GM23338 (cell line): Measurements from ENCODE around the gene PLIN5. TPM values are rescaled to one million over a fixed set of nuclear protein-coding genes. Genes with fewer than 3 reads are reported as not detected.

Experiments
- ATAC-seq: fragments of 200-7000 bp; cut with Tn5 transposase; 3 replicates; pipeline ENCODE4 v1.9.1; 2020
- DNase-seq: peaks from one replicate; pipeline ENCODE4 v3.0.0-alpha.2; 2015; ENCODE audit warnings: low spot score
- H2AFZ ChIP-seq: fragments of 200-600 bp; sonication (generic); 2 replicates; pipeline ENCODE4 v1.8.0; 2016; ENCODE audit warnings: antibody characterized with exemption, mild to moderate bottlenecking, moderate library complexity
- H3F3A ChIP-seq: fragments of 200-600 bp; sonication (generic); replicated peaks from 2 replicates; pipeline ENCODE4 v1.8.0; 2017; ENCODE audit warnings: antibody characterized with exemption, mixed run types, low read depth
- H3K27ac ChIP-seq: fragments of 200-600 bp; sonication (generic); 2 replicates; pipeline ENCODE4 v1.6.1; 2016; ENCODE audit warnings: low read depth
- H3K27me3 ChIP-seq: fragments of 200-600 bp; sonication (generic); 2 replicates; pipeline ENCODE4 v1.8.0; 2016; ENCODE audit warnings: mild to moderate bottlenecking, mixed run types, moderate library complexity; ENCODE audit not compliant: insufficient read depth
- H3K36me3 ChIP-seq: fragments of 200-600 bp; sonication (generic); 2 replicates; pipeline ENCODE4 v1.8.0; 2016; ENCODE audit warnings: mild to moderate bottlenecking; ENCODE audit not compliant: insufficient read depth
- H3K4me1 ChIP-seq: fragments of 200-600 bp; sonication (generic); 2 replicates; pipeline ENCODE4 v1.8.0; 2016; ENCODE audit warnings: mild to moderate bottlenecking, moderate library complexity; ENCODE audit not compliant: insufficient read depth
- H3K4me2 ChIP-seq: fragments of 200-600 bp; sonication (generic); 2 replicates; pipeline ENCODE4 v1.7.1; 2017; ENCODE audit warnings: mixed run types
- H3K4me3 ChIP-seq: fragments of 200-600 bp; sonication (generic); 2 replicates; pipeline ENCODE4 v1.6.1; 2016; ENCODE audit warnings: mixed run types
- H3K79me2 ChIP-seq: fragments of 200-600 bp; sonication (generic); replicated peaks from 2 replicates; pipeline ENCODE4 v1.8.0; 2017; ENCODE audit warnings: mild to moderate bottlenecking; ENCODE audit not compliant: insufficient read depth
- H3K9me2 ChIP-seq: fragments of 200-600 bp; sonication (generic); 2 replicates; pipeline ENCODE4 v1.8.0; 2017; ENCODE audit not compliant: insufficient read depth
- H4K20me1 ChIP-seq: fragments of 200-600 bp; sonication (generic); replicated peaks from 2 replicates; pipeline ENCODE4 v1.8.0; 2017; ENCODE audit warnings: mild to moderate bottlenecking; ENCODE audit not compliant: insufficient read depth
- H3K27ac Mint-ChIP-seq: 2 replicates; pipeline ENCODE4 v1.8.0; 2020; ENCODE audit warnings: inconsistent platforms, mild to moderate bottlenecking, moderate library complexity, mixed read lengths
- H3K27me3 Mint-ChIP-seq: 3 replicates; pipeline ENCODE4 v1.8.0; 2022; ENCODE audit warnings: low read depth, mild to moderate bottlenecking, moderate library complexity, mixed read lengths, inconsistent platforms; ENCODE audit not compliant: insufficient read depth, poor library complexity
- H3K36me3 Mint-ChIP-seq: 3 replicates; pipeline ENCODE4 v1.8.0; 2021; ENCODE audit warnings: low read depth, mild to moderate bottlenecking, inconsistent platforms, moderate library complexity, mixed read lengths
- H3K4me1 Mint-ChIP-seq: 3 replicates; pipeline ENCODE4 v1.8.0; 2020; ENCODE audit warnings: mild to moderate bottlenecking, inconsistent platforms, mixed read lengths
- H3K4me3 Mint-ChIP-seq: 3 replicates; pipeline ENCODE4 v1.8.0; 2021; ENCODE audit warnings: moderate library complexity, mild to moderate bottlenecking, inconsistent platforms, mixed read lengths
- H3K9me3 Mint-ChIP-seq: 3 replicates; pipeline ENCODE4 v1.8.0; 2020; ENCODE audit warnings: moderate library complexity, mild to moderate bottlenecking, inconsistent platforms, mixed read lengths
- CREB1 ChIP-seq: fragments of 250-450 bp; sonication (Bioruptor Pico); IDR thresholded peaks from 2 replicates; pipeline ENCODE4 v1.5.0; 2020; ENCODE audit warnings: low read depth, mild to moderate bottlenecking, moderate library complexity
- CTCF ChIP-seq, 2 experiments: fragments of 200-600 bp in 1 of 2; sonication (generic) in 1 of 2; conservative IDR thresholded peaks; 2 replicates each; pipeline versions ENCODE4 v1.5.1 to v1.6.1; 2016 to 2017; ENCODE audit warnings: antibody characterized with exemption in 2 of 2, low read depth in 2 of 2, mild to moderate bottlenecking in 2 of 2, moderate library complexity in 1 of 2
- ETS1 ChIP-seq: IDR thresholded peaks from 2 replicates; pipeline ENCODE4 v1.6.1; 2016; ENCODE audit warnings: antibody characterized with exemption
- EZH2 ChIP-seq: fragments of 200-600 bp; sonication (generic); IDR thresholded peaks from one replicate; pipeline ENCODE4 v1.8.0; 2017; ENCODE audit warnings: antibody characterized with exemption, mild to moderate bottlenecking, low read depth; ENCODE audit not compliant: unreplicated experiment
- JUNB ChIP-seq: IDR thresholded peaks from one replicate; pipeline ENCODE4 v1.6.1; 2016; ENCODE audit warnings: antibody characterized with exemption; ENCODE audit not compliant: unreplicated experiment
- NANOG ChIP-seq: IDR thresholded peaks from 2 replicates; pipeline ENCODE4 v1.6.1; 2016; ENCODE audit warnings: antibody characterized with exemption, borderline replicate concordance
- POLR2AphosphoS5 ChIP-seq: IDR thresholded peaks from 2 replicates; pipeline ENCODE4 v1.6.1; 2016; ENCODE audit warnings: antibody characterized with exemption, low read depth
- REST ChIP-seq: IDR thresholded peaks from one replicate; pipeline ENCODE4 v1.6.1; 2018; ENCODE audit warnings: antibody characterized with exemption; ENCODE audit not compliant: unreplicated experiment
- STAT1 ChIP-seq: IDR thresholded peaks from one replicate; pipeline ENCODE4 v1.6.1; 2016; ENCODE audit warnings: antibody characterized with exemption; ENCODE audit not compliant: unreplicated experiment
- ZNF114 ChIP-seq: fragments of 250-450 bp; sonication (Bioruptor Pico); IDR thresholded peaks from 2 replicates; pipeline ENCODE4 v1.5.0; 2020; ENCODE audit warnings: mild to moderate bottlenecking, moderate library complexity
- ZNF331 ChIP-seq: fragments of 250-450 bp; sonication (Bioruptor Pico); IDR thresholded peaks from 2 replicates; pipeline ENCODE4 v1.5.0; 2020; ENCODE audit warnings: low read depth, mild to moderate bottlenecking, moderate library complexity
- ZNF462 ChIP-seq: fragments of 250-450 bp; sonication (Bioruptor Pico); IDR thresholded peaks from 2 replicates; pipeline ENCODE4 v1.5.0; 2020; ENCODE audit warnings: mild to moderate bottlenecking, moderate library complexity
- polyA plus RNA-seq: library from polyadenylated mRNA; unstranded; fragments of >200 nt; fragmentation: Nextera tagmentation; extraction: Ambion mirVana; gene quantifications from 2 replicates; pipeline ENCODE4 v1.2.1, GENCODE V29; 2016
- total RNA-seq: library from RNA; depleted of rRNA; stranded (reverse); fragments of >200 nt; shearing (Covaris generic); gene quantifications from 2 replicates; pipeline ENCODE4 v1.2.3, GENCODE V29; 2014

PLIN5 gene
- total and polyA plus RNA-seq, 2 experiments from 2014 or later, result 1.9 to 3.5 TPM

GRCh38 chr19:4576016-4576933, 41.3 kb upstream of the PLIN5 start:
- Mint-ChIP-seq H3K9me3 (no peaks in the 10 kb centered on the region), H3K4me1 (peaks cover 21% of the 10 kb centered on the region), H3K36me3 (no peaks in the 10 kb centered on the region), H3K27ac (peak overlapping the region; percentile 82; the same call in 1 of the 2 replicates), H3K4me3 (no peak overlapping the region), H3K27me3 (peaks cover 17% of the 10 kb centered on the region)
- no peaks in the 10 kb centered on the region for H3K36me3 ChIP-seq
- TF ChIP-seq STAT1 (no peak), ZNF462 (CRISPR knock-in tag) (no peak), REST (no peak), JUNB (no peak), POLR2AphosphoS5 (no peak), CREB1 (CRISPR knock-in tag) (0 out of 2 replicates have a peak, but pooled peaks have one; percentile 31), CTCF (conservative IDR thresholded peaks at IDR 0.05; ENCODE audit: low read depth in 2 of 2) (peak; percentile 83 to 84), EZH2 (no peak), ETS1 (no peak), NANOG (no peak), ZNF114 (CRISPR knock-in tag) (no peak), ZNF331 (no peak)
- H3K79me2 ChIP-seq, result peaks cover 27% of the 10 kb centered on the region
- H4K20me1 ChIP-seq, result peaks cover 12% of the 10 kb centered on the region; the same call in 1 of the 2 replicates
- H3K4me2 ChIP-seq, result no peak overlapping the region; the same call in 1 of the 2 replicates
- H3K27ac ChIP-seq, result peak overlapping the region; percentile 94
- H3K4me3 ChIP-seq, result no peak overlapping the region
- H2AFZ ChIP-seq, result no peak overlapping the region
- no peaks in the 10 kb centered on the region for H3K27me3 ChIP-seq
- ATAC-seq (peak; percentile 28), DNase-seq (peak; percentile 75)
- H3K4me1 ChIP-seq, result peaks cover 17% of the 10 kb centered on the region
- peaks cover 24% of the 10 kb centered on the region for H3F3A ChIP-seq
- no peaks in the 10 kb centered on the region for H3K9me2 ChIP-seq
